ENCODE measurements around the gene SPRR5.

DNA sequence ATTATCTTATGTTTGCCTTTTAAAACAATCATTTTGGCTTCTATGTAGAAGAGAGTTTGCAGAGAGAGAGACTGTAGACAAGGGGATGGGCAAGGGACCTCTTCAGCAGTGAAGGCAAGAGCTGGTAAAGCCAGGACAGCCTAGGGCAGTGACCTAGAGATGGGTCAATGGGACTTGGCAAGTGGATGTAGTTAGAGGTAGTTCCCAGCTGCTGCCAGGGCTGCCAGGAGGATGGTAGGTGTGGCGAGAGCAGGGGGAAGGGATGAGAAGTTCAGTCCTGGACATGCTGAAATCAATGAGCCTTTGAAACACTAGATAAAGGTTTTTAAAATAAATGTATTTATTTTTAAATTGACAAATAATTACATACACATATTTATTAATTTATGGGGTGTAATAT lies 6.4 kb upstream of the SPRR5 start:
- TF ChIP-seq, protein P1, sequence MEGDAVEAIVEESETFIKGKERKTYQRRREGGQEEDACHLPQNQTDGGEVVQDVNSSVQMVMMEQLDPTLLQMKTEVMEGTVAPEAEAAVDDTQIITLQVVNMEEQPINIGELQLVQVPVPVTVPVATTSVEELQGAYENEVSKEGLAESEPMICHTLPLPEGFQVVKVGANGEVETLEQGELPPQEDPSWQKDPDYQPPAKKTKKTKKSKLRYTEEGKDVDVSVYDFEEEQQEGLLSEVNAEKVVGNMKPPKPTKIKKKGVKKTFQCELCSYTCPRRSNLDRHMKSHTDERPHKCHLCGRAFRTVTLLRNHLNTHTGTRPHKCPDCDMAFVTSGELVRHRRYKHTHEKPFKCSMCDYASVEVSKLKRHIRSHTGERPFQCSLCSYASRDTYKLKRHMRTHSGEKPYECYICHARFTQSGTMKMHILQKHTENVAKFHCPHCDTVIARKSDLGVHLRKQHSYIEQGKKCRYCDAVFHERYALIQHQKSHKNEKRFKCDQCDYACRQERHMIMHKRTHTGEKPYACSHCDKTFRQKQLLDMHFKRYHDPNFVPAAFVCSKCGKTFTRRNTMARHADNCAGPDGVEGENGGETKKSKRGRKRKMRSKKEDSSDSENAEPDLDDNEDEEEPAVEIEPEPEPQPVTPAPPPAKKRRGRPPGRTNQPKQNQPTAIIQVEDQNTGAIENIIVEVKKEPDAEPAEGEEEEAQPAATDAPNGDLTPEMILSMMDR (conservative IDR thresholded peaks at IDR 0.05 in 1 of 2, IDR thresholded peaks at IDR 0.05 in 1 of 2; ENCODE audit: low read depth in 1 of 2, low read length in 2 of 2): no peak
- no peak for TF ChIP-seq EZH2 (IDR thresholded peaks at IDR 0.05; ENCODE audit: low read length, missing control alignments)

Measured in fibroblast of lung (primary cell).